ENCODE measurements around the gene FERD3L. TPM values are rescaled to one million over a fixed set of nuclear protein-coding genes. Genes with fewer than 3 reads are reported as not detected.

Gene FERD3L
- total and polyA plus RNA-seq, 4 donors: not detected

- no peak for TF ChIP-seq EGR1 (IDR thresholded peaks at IDR 0.05; ENCODE audit: low read depth in 2 of 2)
- no peak for TF ChIP-seq ZBTB33 (IDR thresholded peaks at IDR 0.05)
- no peak for TF ChIP-seq FOXA2 (IDR thresholded peaks at IDR 0.05)
- peak; percentile 93 for TF ChIP-seq REST (IDR thresholded peaks at IDR 0.05)
- WGBS: 7% methylated on average over 4 of the region's 4 CpGs
- peaks cover 0 to 3% (median 2%) of the 10 kb centered on the region in 4 donors for H3K27me3 ChIP-seq (ENCODE audit: control insufficient read depth in 4 of 4, insufficient read depth in 4 of 4, low read length in 3 of 4)
Observed at GRCh38 chr7:19146699-19147098, 1.5 kb upstream of the FERD3L start.

GRCh38 chr7:19145434-19146115, 354 bp upstream of the FERD3L start:
- peaks cover 0 to 3% (median 2%) of the 10 kb centered on the region in 4 donors for H3K27me3 ChIP-seq (ENCODE audit: control insufficient read depth in 4 of 4, insufficient read depth in 4 of 4, low read length in 3 of 4)
- no peak overlapping the region for H3K4me3 ChIP-seq (ENCODE audit: low read depth in 1 of 3, low read length in 3 of 3)
- WGBS: 7% methylated on average over 19 of the region's 19 CpGs
- no peaks in the 10 kb centered on the region for H3K9me3 ChIP-seq (ENCODE audit: control insufficient read depth in 4 of 4, low read length in 3 of 4)
- DNase-seq (ENCODE audit: low spot score): no peak
- H3K9ac ChIP-seq (ENCODE audit: low read depth in 1 of 2, low read length in 2 of 2): no peak overlapping the region
- H3K36me3 ChIP-seq (ENCODE audit: control insufficient read depth in 4 of 4, insufficient read depth in 3 of 4, low read depth in 1 of 4, low read length in 3 of 4): no peaks in the 10 kb centered on the region
- H3K27ac ChIP-seq (ENCODE audit: low read depth in 1 of 2, low read length in 2 of 2): no peak overlapping the region
- TF ChIP-seq FOXA2 (IDR thresholded peaks at IDR 0.05) (no peak), GABPA (IDR thresholded peaks at IDR 0.05 in 1 of 2, conservative IDR thresholded peaks at IDR 0.05 in 1 of 2) (no peak), HNF4G (IDR thresholded peaks at IDR 0.05) (no peak), SP1 (IDR thresholded peaks at IDR 0.05) (no peak)
- H3K4me1 ChIP-seq (ENCODE audit: control insufficient read depth in 4 of 4, insufficient read depth in 4 of 4, low read length in 3 of 4): no peaks in the 10 kb centered on the region

More at GRCh38 chr7:19146699-19147098, 1.5 kb upstream of the FERD3L start:
- Histone ChIP-seq H3K4me1 (ENCODE audit: control insufficient read depth in 4 of 4, insufficient read depth in 4 of 4, low read length in 3 of 4) (no peaks in the 10 kb centered on the region), H3K27ac (ENCODE audit: low read depth in 1 of 2, low read length in 2 of 2) (no peak overlapping the region), H3K36me3 (ENCODE audit: control insufficient read depth in 4 of 4, insufficient read depth in 3 of 4, low read depth in 1 of 4, low read length in 3 of 4) (no peaks in the 10 kb centered on the region), H3K4me3 (ENCODE audit: low read depth in 1 of 3, low read length in 3 of 3) (no peak overlapping the region), H3K9me3 (ENCODE audit: control insufficient read depth in 4 of 4, low read length in 3 of 4) (no peaks in the 10 kb centered on the region), H3K9ac (ENCODE audit: low read depth in 1 of 2, low read length in 2 of 2) (no peak overlapping the region)
- DNase-seq (ENCODE audit: low spot score): no peak

- H3K27me3 ChIP-seq (ENCODE audit: control insufficient read depth in 4 of 4, insufficient read depth in 4 of 4, low read length in 3 of 4): peaks cover 0 to 3% (median 2%) of the 10 kb centered on the region in 4 donors
- H3K4me1 ChIP-seq (ENCODE audit: control insufficient read depth in 4 of 4, insufficient read depth in 4 of 4, low read length in 3 of 4): no peaks in the 10 kb centered on the region
- no peak overlapping the region for H3K27ac ChIP-seq (ENCODE audit: low read depth in 1 of 2, low read length in 2 of 2)
- TF ChIP-seq REST (IDR thresholded peaks at IDR 0.05): no peak
- DNase-seq (ENCODE audit: low spot score): no peak
- H3K9ac ChIP-seq (ENCODE audit: low read depth in 1 of 2, low read length in 2 of 2): no peak overlapping the region
- no peaks in the 10 kb centered on the region for H3K9me3 ChIP-seq (ENCODE audit: control insufficient read depth in 4 of 4, low read length in 3 of 4)
- H3K36me3 ChIP-seq (ENCODE audit: control insufficient read depth in 4 of 4, insufficient read depth in 3 of 4, low read depth in 1 of 4, low read length in 3 of 4): no peaks in the 10 kb centered on the region
- 4% methylated on average over 30 of the region's 30 CpGs for WGBS
- H3K4me3 ChIP-seq (ENCODE audit: low read depth in 1 of 3, low read length in 3 of 3): no peak overlapping the region
Observed at GRCh38 chr7:19143881-19144574, 1.2 kb downstream of the FERD3L start.
